SU-DHL-6 (cell line): ENCODE results near the gene ITPK1.

ENCODE experiments used
- H2AFZ ChIP-seq: fragments of 200-600 bp; sonication (generic); 2 replicates; pipeline ENCODE4 v1.6.1; 2014; ENCODE audit warnings: low read depth, mild to moderate bottlenecking, moderate library complexity, mixed read lengths, antibody characterized with exemption, low read length; ENCODE audit not compliant: severe bottlenecking
- H3F3A ChIP-seq: fragments of 200-600 bp; shearing (Covaris generic); 2 replicates; pipeline ENCODE4 v1.6.0; 2016; ENCODE audit warnings: antibody characterized with exemption, mild to moderate bottlenecking; ENCODE audit not compliant: insufficient read depth
- H3K27ac ChIP-seq: fragments of 200-600 bp; sonication (generic); 2 replicates; pipeline ENCODE4 v1.5.1; 2016; ENCODE audit warnings: low read depth, mild to moderate bottlenecking, low read length, moderate library complexity, mixed read lengths
- H3K27me3 ChIP-seq: fragments of 200-600 bp; sonication (generic), shearing (Covaris generic); 2 replicates; pipeline ENCODE4 v1.6.0; 2014; ENCODE audit warnings: mild to moderate bottlenecking, low read length
- H3K36me3 ChIP-seq: fragments of 200-600 bp; sonication (generic); 2 replicates; pipeline ENCODE4 v1.6.1; 2014; ENCODE audit warnings: mild to moderate bottlenecking, low read length, mixed read lengths
- H3K4me2 ChIP-seq: fragments of 300-600, 200-600 bp; shearing (Covaris generic), sonication (generic); 2 replicates; pipeline ENCODE4 v1.6.0; 2014; ENCODE audit warnings: low read length, low read depth, mild to moderate bottlenecking; ENCODE audit not compliant: poor library complexity, severe bottlenecking
- H3K4me3 ChIP-seq: fragments of 200-600 bp; sonication (generic); 2 replicates; pipeline ENCODE4 v1.5.1; 2014; ENCODE audit warnings: antibody characterized with exemption, low read length, mild to moderate bottlenecking, mixed read lengths; ENCODE audit not compliant: insufficient read depth, poor library complexity, severe bottlenecking
- H3K79me2 ChIP-seq: fragments of 200-600 bp; sonication (generic); 2 replicates; pipeline ENCODE4 v1.6.1; 2014; ENCODE audit warnings: mild to moderate bottlenecking, low read length, moderate library complexity; ENCODE audit not compliant: insufficient read depth
- H3K9ac ChIP-seq: fragments of 200-600 bp; sonication (generic); 2 replicates; pipeline ENCODE4 v1.7.0; 2014; ENCODE audit warnings: mild to moderate bottlenecking, low read length
- H3K9me2 ChIP-seq: fragments of 200-600 bp; sonication (generic); replicated peaks from 2 replicates; pipeline ENCODE4 v1.6.1; 2014; ENCODE audit warnings: low read length; ENCODE audit not compliant: insufficient read depth
- H3K9me3 ChIP-seq: fragments of 200-600 bp; sonication (generic); 2 replicates; pipeline ENCODE4 v1.6.1; 2014; ENCODE audit warnings: low read length, mixed read lengths; ENCODE audit not compliant: insufficient read depth
- H4K20me1 ChIP-seq: fragments of 200-600 bp; sonication (generic); 2 replicates; pipeline ENCODE4 v1.6.1; 2014; ENCODE audit warnings: low read depth, mild to moderate bottlenecking, antibody characterized with exemption, low read length, moderate library complexity, mixed read lengths
- EZH2phosphoT487 ChIP-seq: fragments of 200-600 bp; sonication (generic), shearing (Covaris generic); conservative IDR thresholded peaks from 2 replicates; pipeline ENCODE4 v1.6.1; 2018; ENCODE audit warnings: mild to moderate bottlenecking, antibody characterized with exemption, low read length, moderate library complexity, mixed read lengths
- TF ChIP-seq, protein P1 (sequence below): fragments of 200-600 bp; sonication (generic); IDR thresholded peaks from one replicate; pipeline ENCODE4 v1.5.1; 2017; ENCODE audit warnings: antibody characterized with exemption, mild to moderate bottlenecking, low read length, moderate library complexity; ENCODE audit not compliant: insufficient read depth, poor library complexity, severe bottlenecking

ITPK1 gene

DNA sequence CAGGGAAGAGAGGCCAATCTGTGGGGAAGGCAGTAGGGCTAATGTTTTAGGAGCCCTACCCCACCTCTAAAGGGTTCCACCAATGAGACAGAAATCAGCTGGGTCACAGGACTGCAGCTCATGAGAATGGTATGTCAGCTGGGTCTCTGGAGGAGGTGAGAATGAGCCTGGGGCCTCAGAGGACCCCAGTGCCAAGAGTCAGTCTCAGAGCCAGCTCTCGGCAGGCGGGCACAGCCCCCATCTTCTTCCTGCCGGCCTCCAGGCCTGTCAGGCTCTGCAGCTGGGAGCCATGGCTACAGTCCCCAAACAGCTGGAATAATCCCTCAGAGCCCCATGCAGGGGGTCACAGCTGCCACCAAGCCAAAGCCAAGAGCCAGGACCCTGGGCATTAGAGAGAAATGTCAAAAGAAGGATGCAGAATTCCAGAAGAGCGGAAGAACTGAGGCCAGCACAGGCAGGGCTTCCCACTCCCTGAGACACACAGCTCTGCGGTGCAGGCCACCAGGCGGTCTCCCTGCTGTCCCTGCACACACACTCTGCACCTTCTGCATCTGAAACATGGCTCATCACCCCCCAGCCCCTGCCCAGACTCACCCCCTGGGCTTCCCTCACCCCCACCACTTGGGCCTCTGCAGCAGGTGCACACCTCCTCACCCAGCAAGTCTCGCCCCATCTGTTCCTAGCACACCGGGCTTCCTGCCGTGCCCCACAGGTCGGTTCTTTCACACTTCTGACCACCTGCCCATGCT lies 26.0 kb downstream of the ITPK1 start:
- no peaks in the 10 kb centered on the region for H3K9me3 ChIP-seq
- no peaks in the 10 kb centered on the region for H3F3A ChIP-seq
- no peaks in the 10 kb centered on the region for H3K9me2 ChIP-seq
- H4K20me1 ChIP-seq = no peaks in the 10 kb centered on the region
- no peak for TF ChIP-seq EZH2phosphoT487
- TF ChIP-seq, protein P1, sequence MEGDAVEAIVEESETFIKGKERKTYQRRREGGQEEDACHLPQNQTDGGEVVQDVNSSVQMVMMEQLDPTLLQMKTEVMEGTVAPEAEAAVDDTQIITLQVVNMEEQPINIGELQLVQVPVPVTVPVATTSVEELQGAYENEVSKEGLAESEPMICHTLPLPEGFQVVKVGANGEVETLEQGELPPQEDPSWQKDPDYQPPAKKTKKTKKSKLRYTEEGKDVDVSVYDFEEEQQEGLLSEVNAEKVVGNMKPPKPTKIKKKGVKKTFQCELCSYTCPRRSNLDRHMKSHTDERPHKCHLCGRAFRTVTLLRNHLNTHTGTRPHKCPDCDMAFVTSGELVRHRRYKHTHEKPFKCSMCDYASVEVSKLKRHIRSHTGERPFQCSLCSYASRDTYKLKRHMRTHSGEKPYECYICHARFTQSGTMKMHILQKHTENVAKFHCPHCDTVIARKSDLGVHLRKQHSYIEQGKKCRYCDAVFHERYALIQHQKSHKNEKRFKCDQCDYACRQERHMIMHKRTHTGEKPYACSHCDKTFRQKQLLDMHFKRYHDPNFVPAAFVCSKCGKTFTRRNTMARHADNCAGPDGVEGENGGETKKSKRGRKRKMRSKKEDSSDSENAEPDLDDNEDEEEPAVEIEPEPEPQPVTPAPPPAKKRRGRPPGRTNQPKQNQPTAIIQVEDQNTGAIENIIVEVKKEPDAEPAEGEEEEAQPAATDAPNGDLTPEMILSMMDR = no peak
- no peak overlapping the region for H2AFZ ChIP-seq
- H3K4me3 ChIP-seq = no peak overlapping the region
- no peak overlapping the region for H3K4me2 ChIP-seq
- no peaks in the 10 kb centered on the region for H3K79me2 ChIP-seq
- no peaks in the 10 kb centered on the region for H3K36me3 ChIP-seq
- H3K27me3 ChIP-seq = no peaks in the 10 kb centered on the region
- no peak overlapping the region for H3K9ac ChIP-seq
- H3K27ac ChIP-seq = no peak overlapping the region

DNA sequence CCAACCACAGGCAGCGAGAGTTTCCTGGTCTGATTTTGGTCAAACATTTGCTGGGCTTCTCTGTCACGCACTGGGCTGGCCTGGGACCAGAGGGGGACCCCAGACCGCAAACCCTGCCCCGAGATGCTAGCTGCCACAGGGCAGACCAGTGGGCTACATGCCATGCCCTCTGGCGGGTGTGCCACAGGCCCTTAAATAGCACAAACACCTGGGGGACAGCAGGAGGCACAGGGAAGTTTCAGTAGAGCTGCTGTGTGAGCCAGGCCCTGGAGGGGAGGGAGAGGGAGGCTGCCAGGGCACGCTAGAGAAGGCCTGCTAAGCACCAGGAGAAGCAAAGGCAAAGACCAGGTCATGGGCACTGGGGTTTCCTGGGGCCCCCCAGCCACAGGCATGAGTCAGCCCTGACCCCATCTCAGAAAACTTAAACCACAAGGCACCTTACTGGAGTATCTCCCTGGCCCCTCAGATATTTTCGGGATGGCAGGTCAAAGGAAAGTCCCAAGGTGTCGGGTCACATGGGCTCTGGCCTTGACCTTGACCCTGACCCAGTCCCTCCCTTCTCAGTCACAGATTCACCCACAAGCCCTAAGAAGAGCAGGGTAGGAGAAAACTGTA lies 29.2 kb downstream of the ITPK1 start:
- H2AFZ ChIP-seq = no peak overlapping the region
- H3K4me2 ChIP-seq = no peak overlapping the region
- H3K36me3 ChIP-seq = no peaks in the 10 kb centered on the region
- H3F3A ChIP-seq = no peaks in the 10 kb centered on the region
- no peak overlapping the region for H3K27ac ChIP-seq
- H3K4me3 ChIP-seq = no peak overlapping the region
- no peaks in the 10 kb centered on the region for H4K20me1 ChIP-seq
- no peaks in the 10 kb centered on the region for H3K9me2 ChIP-seq
- no peaks in the 10 kb centered on the region for H3K9me3 ChIP-seq
- H3K27me3 ChIP-seq = no peaks in the 10 kb centered on the region
- no peaks in the 10 kb centered on the region for H3K79me2 ChIP-seq
- H3K9ac ChIP-seq = no peak overlapping the region
- no peak for TF ChIP-seq EZH2phosphoT487
- TF ChIP-seq, protein P1 = no peak

DNA sequence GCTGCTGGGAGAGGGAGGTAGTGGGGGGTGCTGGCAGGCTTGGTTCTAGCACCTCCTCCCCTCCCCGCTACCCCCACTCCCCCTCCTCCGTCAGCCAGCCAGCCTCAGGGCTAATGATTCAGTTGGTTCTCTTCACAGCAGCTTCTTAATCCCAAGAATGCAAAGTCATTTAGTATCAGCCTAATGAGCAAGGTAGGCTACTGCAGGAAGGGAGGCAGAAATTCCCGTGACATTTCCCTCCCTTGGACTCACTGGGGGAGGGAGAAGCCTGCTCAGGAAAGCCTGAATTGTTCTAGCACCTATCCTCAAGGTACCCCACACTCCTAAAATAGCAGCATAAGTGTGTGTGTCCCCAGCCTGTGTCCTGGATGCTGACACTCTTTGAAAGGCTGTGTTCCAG lies 29.8 kb downstream of the ITPK1 start:
- no peaks in the 10 kb centered on the region for H4K20me1 ChIP-seq
- no peaks in the 10 kb centered on the region for H3K9me2 ChIP-seq
- H3K4me3 ChIP-seq = no peak overlapping the region
- no peaks in the 10 kb centered on the region for H3K79me2 ChIP-seq
- no peaks in the 10 kb centered on the region for H3K9me3 ChIP-seq
- TF ChIP-seq EZH2phosphoT487 = no peak
- TF ChIP-seq, protein P1 = no peak
- H3K36me3 ChIP-seq = no peaks in the 10 kb centered on the region
- H3F3A ChIP-seq = no peaks in the 10 kb centered on the region
- no peak overlapping the region for H2AFZ ChIP-seq
- H3K9ac ChIP-seq = no peak overlapping the region
- no peak overlapping the region for H3K4me2 ChIP-seq
- no peak overlapping the region for H3K27ac ChIP-seq
- no peaks in the 10 kb centered on the region for H3K27me3 ChIP-seq
